Fibroblast of lung (primary cell): ENCODE results near the gene CCDC12. TPM values are rescaled to one million over a fixed set of nuclear protein-coding genes. Genes with fewer than 3 reads are reported as not detected.

ENCODE experiments used
- DNase-seq, 2 donors: peaks; one replicate each; pipeline versions ENCODE4 v3.0.0 to v3.0.0-alpha.2; 2010; ENCODE audit warnings: low read depth in 2 of 2
- H2AFZ ChIP-seq: 2 replicates; pipeline ENCODE4 v1.5.1; 2012; ENCODE audit warnings: low read length, control low read depth, inconsistent platforms
- H3K27ac ChIP-seq: 2 replicates; pipeline ENCODE4 v1.5.1; 2011; ENCODE audit warnings: low read length, control low read depth; ENCODE audit not compliant: insufficient read depth
- H3K27me3 ChIP-seq: 2 replicates; pipeline ENCODE4 v1.5.1; 2011; ENCODE audit warnings: mild to moderate bottlenecking, low read length; ENCODE audit not compliant: control insufficient read depth, insufficient read depth
- H3K36me3 ChIP-seq: 2 replicates; pipeline ENCODE4 v1.5.1; 2011; ENCODE audit warnings: low read length; ENCODE audit not compliant: control insufficient read depth, insufficient read depth
- H3K4me1 ChIP-seq: 2 replicates; pipeline ENCODE4 v1.5.1; 2011; ENCODE audit warnings: low read length; ENCODE audit not compliant: control insufficient read depth, insufficient read depth; ENCODE audit errors: extremely low read depth
- H3K4me2 ChIP-seq: 2 replicates; pipeline ENCODE4 v1.5.1; 2011; ENCODE audit warnings: low read length, control low read depth; ENCODE audit not compliant: insufficient read depth; ENCODE audit errors: extremely low read depth
- H3K4me3 ChIP-seq, 4 experiments: fragments of 200-600 bp in 1 of 4; sonication (generic) in 1 of 4; replicated peaks in 1 of 4; 2 replicates each; pipeline ENCODE4 v1.5.1; 2011 to 2016; ENCODE audit warnings: low read length in 4 of 4, low read depth in 3 of 4, mild to moderate bottlenecking in 3 of 4, control low read depth in 2 of 4, inconsistent platforms in 1 of 4, mixed read lengths in 1 of 4; ENCODE audit not compliant: insufficient read depth in 1 of 4; ENCODE audit errors: control extremely low read depth in 1 of 4
- H3K79me2 ChIP-seq: 2 replicates; pipeline ENCODE4 v1.5.1; 2012; ENCODE audit warnings: mild to moderate bottlenecking, low read length, inconsistent platforms; ENCODE audit not compliant: control insufficient read depth, insufficient read depth
- H3K9ac ChIP-seq: 2 replicates; pipeline ENCODE4 v1.5.1; 2011; ENCODE audit warnings: mild to moderate bottlenecking, low read length, control low read depth; ENCODE audit not compliant: insufficient read depth
- H3K9me3 ChIP-seq: 2 replicates; pipeline ENCODE4 v1.5.1; 2012; ENCODE audit warnings: low read depth, low read length; ENCODE audit not compliant: control insufficient read depth, insufficient read depth
- H4K20me1 ChIP-seq: 2 replicates; pipeline ENCODE4 v1.5.1; 2011; ENCODE audit warnings: low read length; ENCODE audit not compliant: control insufficient read depth, insufficient read depth; ENCODE audit errors: extremely low read depth
- CTCF ChIP-seq, 2 donors: IDR thresholded peaks in 1 of 2; conservative IDR thresholded peaks in 1 of 2; 1 replicate in 1 of 2; 2 replicates in 1 of 2; pipeline ENCODE4 v1.5.1; 2011 to 2012; ENCODE audit warnings: low read length in 2 of 2, control low read depth in 1 of 2, inconsistent platforms in 1 of 2, low read depth in 1 of 2, mild to moderate bottlenecking in 1 of 2
- EZH2 ChIP-seq: IDR thresholded peaks from 2 replicates; pipeline ENCODE4 v1.5.1; 2012; ENCODE audit warnings: low read length, control low read depth, mild to moderate bottlenecking; ENCODE audit errors: missing control alignments
- polyA plus RNA-seq, 2 donors: library from polyadenylated mRNA; depleted of rRNA in 1 of 2; stranded (reverse) in 1 of 2; unstranded in 1 of 2; fragments of >200 nt; gene quantifications; 2 replicates each; pipeline ENCODE4 v1.2.1, GENCODE V29; 2011 to 2012; ENCODE audit warnings: missing spikeins in 1 of 2
- total RNA-seq: library from RNA; depleted of rRNA; stranded (reverse); fragments of >200 nt; gene quantifications from 2 replicates; pipeline ENCODE4 v1.2.1, GENCODE V29; 2014

The CCDC12 gene
- total and polyA plus RNA-seq, 2 donors (not counting 1 experiment from before 2014, with no cell fraction given), result 28.0 to 29.2 TPM

- Histone ChIP-seq H4K20me1 (peaks cover under 1% of the 10 kb centered on the region), H3K79me2 (peaks cover 88% of the 10 kb centered on the region), H3K36me3 (no peaks in the 10 kb centered on the region), H3K4me2 (no peak overlapping the region), H3K27ac (no peak overlapping the region), H3K9ac (no peak overlapping the region), H2AFZ (no peak overlapping the region), H3K9me3 (no peaks in the 10 kb centered on the region), H3K27me3 (no peaks in the 10 kb centered on the region), H3K4me3 (no peak overlapping the region), H3K4me1 (peaks cover 2% of the 10 kb centered on the region)
- TF ChIP-seq EZH2, result no peak
- TF ChIP-seq CTCF (conservative IDR thresholded peaks at IDR 0.05 in 1 of 2, IDR thresholded peaks at IDR 0.05 in 1 of 2; ENCODE audit: low read depth in 1 of 2, low read length in 2 of 2), result no peak
- no peak for DNase-seq
Observed at GRCh38 chr3:46953234-46954010, 23.1 kb downstream of the CCDC12 start.

- Histone ChIP-seq H3K4me2 (no peak overlapping the region), H3K79me2 (peaks cover 89% of the 10 kb centered on the region), H3K36me3 (no peaks in the 10 kb centered on the region), H4K20me1 (no peaks in the 10 kb centered on the region), H3K9ac (no peak overlapping the region), H3K27ac (no peak overlapping the region), H3K27me3 (no peaks in the 10 kb centered on the region), H2AFZ (no peak overlapping the region), H3K9me3 (no peaks in the 10 kb centered on the region), H3K4me3 (no peak overlapping the region), H3K4me1 (peaks cover 2% of the 10 kb centered on the region)
- TF ChIP-seq CTCF (conservative IDR thresholded peaks at IDR 0.05 in 1 of 2, IDR thresholded peaks at IDR 0.05 in 1 of 2; ENCODE audit: low read depth in 1 of 2, low read length in 2 of 2) (no peak), EZH2 (no peak)
- no peak for DNase-seq
Observed at GRCh38 chr3:46952813-46953212, 23.7 kb downstream of the CCDC12 start.

- no peak for DNase-seq
- Histone ChIP-seq H3K27ac (no peak overlapping the region), H3K9me3 (no peaks in the 10 kb centered on the region), H3K4me3 (no peak overlapping the region), H3K27me3 (no peaks in the 10 kb centered on the region), H3K9ac (no peak overlapping the region), H4K20me1 (no peaks in the 10 kb centered on the region), H2AFZ (no peak overlapping the region), H3K4me2 (no peak overlapping the region), H3K4me1 (peaks cover 2% of the 10 kb centered on the region), H3K79me2 (peaks cover 87% of the 10 kb centered on the region), H3K36me3 (peaks cover 2% of the 10 kb centered on the region)
- TF ChIP-seq CTCF (conservative IDR thresholded peaks at IDR 0.05 in 1 of 2, IDR thresholded peaks at IDR 0.05 in 1 of 2; ENCODE audit: low read depth in 1 of 2, low read length in 2 of 2), result no peak
- TF ChIP-seq EZH2, result no peak
Observed at GRCh38 chr3:46950650-46951241, 25.8 kb downstream of the CCDC12 start.
